A673 (cell line): ENCODE results near the gene AQP11. TPM values are rescaled to one million over a fixed set of nuclear protein-coding genes. Genes with fewer than 3 reads are reported as not detected.

Experiments
- BruUV-seq: library from RNA; stranded (reverse); fragments of 400-500 nt; replicated peaks from 2 replicates; lab custom pipeline; 2021; lab: Mats Ljungman, UMichigan
- CTCF ChIA-PET: fragments of 300-600 bp; sonication (Branson Sonifier 250); formaldehyde crosslinking; loops from one replicate; lab custom pipeline; 2022; ENCODE audit warnings: antibody characterized with exemption; lab: Charles Lee
- POLR2A ChIA-PET: fragments of 300-600 bp; sonication (Branson Sonifier 250); formaldehyde crosslinking; loops from one replicate; lab custom pipeline; 2022; ENCODE audit warnings: antibody characterized with exemption; ENCODE audit not compliant: low non-redundant PET; lab: Charles Lee
- DNase-seq: peaks from one replicate; pipeline ENCODE4 v3.0.0-alpha.2; 2015; ENCODE audit warnings: low spot score
- H3K27ac ChIP-seq: fragments of 200-600 bp; sonication (generic); 2 replicates; pipeline ENCODE4 v1.5.1; 2016; ENCODE audit warnings: mixed run types, low read depth, mild to moderate bottlenecking, mixed read lengths, antibody characterized with exemption, low read length; ENCODE audit not compliant: poor library complexity, severe bottlenecking
- H3K27me3 ChIP-seq: fragments of 200-600 bp; sonication (generic); replicated peaks from 2 replicates; pipeline ENCODE4 v1.6.1; 2017; ENCODE audit warnings: mixed run types, low read depth, mild to moderate bottlenecking, mixed read lengths, antibody characterized with exemption, low read length; ENCODE audit not compliant: insufficient read depth, poor library complexity
- H3K36me3 ChIP-seq: fragments of 200-600 bp; sonication (generic); 2 replicates; pipeline ENCODE4 v1.6.1; 2016; ENCODE audit warnings: mixed run types, mild to moderate bottlenecking, mixed read lengths, antibody characterized with exemption, low read length; ENCODE audit not compliant: insufficient read depth, poor library complexity, severe bottlenecking
- H3K4me1 ChIP-seq: fragments of 200-600 bp; sonication (generic); 2 replicates; pipeline ENCODE4 v1.6.1; 2017; ENCODE audit warnings: mixed run types, mild to moderate bottlenecking, mixed read lengths, antibody characterized with exemption, low read length; ENCODE audit not compliant: insufficient read depth, poor library complexity, severe bottlenecking
- H3K4me3 ChIP-seq: fragments of 200-600 bp; sonication (generic); 2 replicates; pipeline ENCODE4 v1.5.1; 2016; ENCODE audit warnings: low read depth, mixed run types, mild to moderate bottlenecking, mixed read lengths, low read length; ENCODE audit not compliant: poor library complexity, severe bottlenecking
- H3K9me3 ChIP-seq: fragments of 200-600 bp; sonication (generic); 2 replicates; pipeline ENCODE4 v1.6.1; 2016; ENCODE audit warnings: mixed run types, low read depth, mild to moderate bottlenecking, mixed read lengths, antibody characterized with exemption, low read length; ENCODE audit not compliant: poor library complexity, severe bottlenecking
- EZH2 ChIP-seq: fragments of 200-600 bp; sonication (generic); IDR thresholded peaks from 2 replicates; pipeline ENCODE4 v1.6.1; 2017; ENCODE audit warnings: borderline replicate concordance, low read depth, mild to moderate bottlenecking, mixed read lengths, antibody characterized with exemption, low read length; ENCODE audit not compliant: poor library complexity, severe bottlenecking
- intact Hi-C: fragments of 100-400 bp; cut with micrococcal nuclease; formaldehyde crosslinking; loops from one replicate; pipeline ENCODE4 v1.10.0; 2022; ENCODE audit not compliant: unreplicated experiment
- total RNA-seq: library from RNA; stranded (reverse); gene quantifications from 2 replicates; pipeline ENCODE4 v1.2.3, GENCODE V29; 2021
- TF ChIP-seq, protein P1 (sequence below): fragments of 300-800, 200-600 bp; sonication (generic); conservative IDR thresholded peaks from 2 replicates; pipeline ENCODE4 v1.5.1; 2017; ENCODE audit warnings: low read depth, mild to moderate bottlenecking, antibody characterized with exemption, low read length, moderate library complexity, mixed read lengths

AQP11 gene
- total RNA-seq, 1 experiment from 2014 or later = 0.39 TPM

DNA sequence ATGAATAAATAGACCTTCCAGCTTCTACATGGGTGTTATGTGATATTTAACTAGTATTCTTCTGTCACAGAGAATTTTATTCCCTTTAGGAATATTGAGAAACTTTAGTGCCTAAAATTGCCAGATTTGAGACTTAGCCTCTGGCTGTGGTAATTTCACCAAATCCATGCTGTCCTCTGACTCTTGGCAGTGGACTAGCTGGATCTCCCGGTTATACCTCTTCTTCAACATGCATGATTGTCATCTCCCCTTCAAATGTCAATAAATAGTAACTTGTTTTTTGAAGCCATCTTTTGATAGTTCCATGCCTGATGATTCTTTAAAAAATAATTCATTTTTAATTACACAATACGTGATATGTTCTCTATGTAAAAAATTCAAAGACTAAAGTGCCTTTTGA, 8.4 kb downstream of the AQP11 start:
- POLR2A ChIA-PET = no interaction called here
- H3K4me3 ChIP-seq = no peak overlapping the region
- TF ChIP-seq, protein P1, sequence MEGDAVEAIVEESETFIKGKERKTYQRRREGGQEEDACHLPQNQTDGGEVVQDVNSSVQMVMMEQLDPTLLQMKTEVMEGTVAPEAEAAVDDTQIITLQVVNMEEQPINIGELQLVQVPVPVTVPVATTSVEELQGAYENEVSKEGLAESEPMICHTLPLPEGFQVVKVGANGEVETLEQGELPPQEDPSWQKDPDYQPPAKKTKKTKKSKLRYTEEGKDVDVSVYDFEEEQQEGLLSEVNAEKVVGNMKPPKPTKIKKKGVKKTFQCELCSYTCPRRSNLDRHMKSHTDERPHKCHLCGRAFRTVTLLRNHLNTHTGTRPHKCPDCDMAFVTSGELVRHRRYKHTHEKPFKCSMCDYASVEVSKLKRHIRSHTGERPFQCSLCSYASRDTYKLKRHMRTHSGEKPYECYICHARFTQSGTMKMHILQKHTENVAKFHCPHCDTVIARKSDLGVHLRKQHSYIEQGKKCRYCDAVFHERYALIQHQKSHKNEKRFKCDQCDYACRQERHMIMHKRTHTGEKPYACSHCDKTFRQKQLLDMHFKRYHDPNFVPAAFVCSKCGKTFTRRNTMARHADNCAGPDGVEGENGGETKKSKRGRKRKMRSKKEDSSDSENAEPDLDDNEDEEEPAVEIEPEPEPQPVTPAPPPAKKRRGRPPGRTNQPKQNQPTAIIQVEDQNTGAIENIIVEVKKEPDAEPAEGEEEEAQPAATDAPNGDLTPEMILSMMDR = no peak
- no peak for TF ChIP-seq EZH2
- DNase-seq = no peak
- H3K4me1 ChIP-seq = peaks cover 15% of the 10 kb centered on the region
- H3K27me3 ChIP-seq = no peaks in the 10 kb centered on the region
- BruUV-seq = no TSS peak
- H3K36me3 ChIP-seq = no peaks in the 10 kb centered on the region
- CTCF ChIA-PET = no interaction called here
- intact Hi-C loops = no loop called here
- H3K27ac ChIP-seq = no peak overlapping the region
- H3K9me3 ChIP-seq = no peaks in the 10 kb centered on the region

DNA sequence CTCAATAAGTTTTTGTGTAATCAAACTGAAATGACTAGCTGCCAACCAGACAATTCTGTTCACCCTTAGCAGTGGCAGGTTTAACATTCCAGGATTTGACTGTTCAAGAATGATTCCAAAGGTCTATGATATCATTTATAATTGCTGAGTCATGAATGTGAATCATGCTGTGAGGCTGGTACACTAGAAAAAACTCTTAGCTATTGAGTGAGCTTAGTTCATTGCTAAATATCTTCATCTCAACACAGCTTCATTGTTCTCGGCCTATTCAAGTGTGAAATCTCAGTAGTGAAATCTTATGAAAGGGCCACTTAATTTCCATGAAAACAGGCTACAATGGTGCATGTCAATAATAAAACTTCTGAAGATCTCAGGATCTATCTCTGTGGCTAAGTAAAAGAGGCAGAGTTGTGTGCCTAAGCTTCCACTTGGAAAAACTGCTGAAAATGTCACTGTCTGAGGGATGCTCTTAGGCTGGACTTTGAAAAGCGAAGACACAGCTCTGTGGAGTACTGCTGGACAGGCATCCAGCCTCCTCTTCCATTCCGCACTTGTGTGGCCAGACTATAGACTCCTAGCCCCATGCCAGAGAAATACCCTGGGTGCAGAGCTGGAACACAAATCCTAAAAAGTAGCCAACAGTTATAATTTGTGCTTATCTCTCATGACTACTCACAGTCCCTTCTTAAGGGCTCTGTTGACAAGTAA, 12.8 kb downstream of the AQP11 start:
- intact Hi-C loops = no loop called here
- CTCF ChIA-PET = interaction anchor here (0.6 to 1.2 kb wide), 3 partner anchors 17 to 586 kb away, joined by 3 to 6 read pairs (median 4); partner anchors contain the start of gene KCTD21
- POLR2A ChIA-PET = no interaction called here
- H3K9me3 ChIP-seq = no peaks in the 10 kb centered on the region
- TF ChIP-seq, protein P1 = no peak
- no peak for TF ChIP-seq EZH2
- H3K4me3 ChIP-seq = no peak overlapping the region
- H3K4me1 ChIP-seq = peaks cover 18% of the 10 kb centered on the region
- peaks cover 11% of the 10 kb centered on the region for H3K36me3 ChIP-seq
- H3K27me3 ChIP-seq = no peaks in the 10 kb centered on the region
- no TSS peak for BruUV-seq
- peak; percentile 86 for DNase-seq
- peak overlapping the region; percentile 44 for H3K27ac ChIP-seq

DNA sequence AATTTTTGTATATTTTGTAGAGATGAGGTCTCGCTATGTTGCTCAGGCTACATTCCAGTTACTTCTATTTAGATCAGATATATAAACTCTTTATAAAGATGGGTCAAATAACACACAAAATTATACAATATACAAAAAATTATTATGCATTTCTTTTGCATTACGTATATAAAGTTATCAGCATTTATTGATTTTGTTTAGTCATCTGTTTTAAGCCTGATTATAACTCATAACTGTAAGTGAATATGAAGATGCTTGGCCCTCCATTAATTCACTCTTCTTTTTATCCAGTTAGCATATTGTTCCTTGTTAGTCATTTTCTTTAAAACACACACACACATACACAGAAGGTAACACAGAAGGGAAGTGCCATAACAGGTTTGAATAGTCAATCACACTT, 14.5 kb downstream of the AQP11 start:
- ChIA-PET CTCF (no interaction called here), POLR2A (interaction anchor here (0.6 kb wide), 1 partner anchor 522 kb away, joined by 4 read pairs; no protein-coding TSS in a partner anchor)
- intact Hi-C loops = no loop called here
- Histone ChIP-seq H3K27ac (no peak overlapping the region), H3K9me3 (no peaks in the 10 kb centered on the region), H3K36me3 (peaks cover 18% of the 10 kb centered on the region), H3K4me3 (no peak overlapping the region), H3K27me3 (no peaks in the 10 kb centered on the region), H3K4me1 (peaks cover 18% of the 10 kb centered on the region)
- TF ChIP-seq, protein P1 = no peak
- no peak for TF ChIP-seq EZH2
- DNase-seq = no peak
- no TSS peak for BruUV-seq
